CD8-positive, alpha-beta memory T cell (primary cell): ENCODE data around the gene P3H2. TPM values are rescaled to one million over a fixed set of nuclear protein-coding genes. Genes with fewer than 3 reads are reported as not detected.

Source experiments
- CTCF ChIA-PET: fragments of 350-600 bp; sonication (Branson Sonifier 250); formaldehyde crosslinking; loops from one replicate; lab custom pipeline; 2021; ENCODE audit warnings: antibody characterized with exemption; lab: Charles Lee
- POLR2A ChIA-PET: fragments of 350-600 bp; sonication (Branson Sonifier 250); formaldehyde crosslinking; loops from one replicate; lab custom pipeline; 2021; ENCODE audit warnings: antibody characterized with exemption; lab: Charles Lee
- DNase-seq, 5 donors: peaks; one replicate each; pipeline versions ENCODE4 v3.0.0 to v3.0.0-alpha.2; 2020 to 2022; ENCODE audit warnings: mixed read lengths in 1 of 5
- H3K27ac ChIP-seq: one replicate; pipeline ENCODE4 v1.7.0; 2013; ENCODE audit warnings: low read depth, mild to moderate bottlenecking, low read length, moderate library complexity
- H3K27me3 ChIP-seq: 2 replicates; pipeline ENCODE4 v1.7.0; 2013; ENCODE audit warnings: low read length, mild to moderate bottlenecking; ENCODE audit not compliant: insufficient read depth, poor library complexity, severe bottlenecking
- H3K36me3 ChIP-seq: 2 replicates; pipeline ENCODE4 v1.7.0; 2013; ENCODE audit warnings: mild to moderate bottlenecking, low read length, moderate library complexity; ENCODE audit not compliant: insufficient read depth
- H3K4me1 ChIP-seq: 2 replicates; pipeline ENCODE4 v1.7.0; 2013; ENCODE audit warnings: mild to moderate bottlenecking, low read length, moderate library complexity; ENCODE audit not compliant: insufficient read depth
- H3K4me3 ChIP-seq: 2 replicates; pipeline ENCODE4 v1.7.0; 2013; ENCODE audit warnings: mild to moderate bottlenecking, low read length
- H3K9me3 ChIP-seq: 2 replicates; pipeline ENCODE4 v1.7.0; 2013; ENCODE audit warnings: mild to moderate bottlenecking, low read length
- H3K27ac Mint-ChIP-seq, 8 donors: one replicate each; pipeline ENCODE4 v1.8.0; 2020 to 2021; ENCODE audit warnings: mixed read lengths in 8 of 8, mild to moderate bottlenecking in 6 of 8, inconsistent platforms in 3 of 8, moderate library complexity in 3 of 8
- H3K27me3 Mint-ChIP-seq, 2 donors: one replicate each; pipeline ENCODE4 v1.8.0; 2020 to 2021; ENCODE audit warnings: mixed read lengths in 2 of 2, mild to moderate bottlenecking in 1 of 2, moderate library complexity in 1 of 2
- H3K36me3 Mint-ChIP-seq, 3 donors: one replicate each; pipeline ENCODE4 v1.8.0; 2020 to 2021; ENCODE audit warnings: mixed read lengths in 3 of 3, inconsistent platforms in 1 of 3, mild to moderate bottlenecking in 1 of 3
- H3K4me1 Mint-ChIP-seq, 3 donors: one replicate each; pipeline ENCODE4 v1.8.0; 2020 to 2021; ENCODE audit warnings: mixed read lengths in 3 of 3, inconsistent platforms in 1 of 3, mild to moderate bottlenecking in 1 of 3
- H3K4me3 Mint-ChIP-seq, 7 donors: one replicate each; pipeline ENCODE4 v1.8.0; 2020 to 2021; ENCODE audit warnings: mixed read lengths in 7 of 7, mild to moderate bottlenecking in 6 of 7, moderate library complexity in 4 of 7, inconsistent platforms in 2 of 7
- H3K9me3 Mint-ChIP-seq, 5 donors: one replicate each; pipeline ENCODE4 v1.8.0; 2020 to 2022; ENCODE audit warnings: mixed read lengths in 5 of 5, mild to moderate bottlenecking in 3 of 5, moderate library complexity in 2 of 5, inconsistent platforms in 1 of 5
- polyA plus RNA-seq: library from polyadenylated mRNA; unstranded; fragments of 300-500 nt; fragmentation: Illumina TruSeq; gene quantifications from one replicate; pipeline ENCODE4 v1.2.3, GENCODE V29; 2021
- total RNA-seq, 2 experiments: library from RNA; stranded (reverse); gene quantifications; one replicate each; pipeline ENCODE4 v1.2.3, GENCODE V29; 2021

P3H2 gene
- total and polyA plus RNA-seq, 3 experiments from 2014 or later: not detected

DNA sequence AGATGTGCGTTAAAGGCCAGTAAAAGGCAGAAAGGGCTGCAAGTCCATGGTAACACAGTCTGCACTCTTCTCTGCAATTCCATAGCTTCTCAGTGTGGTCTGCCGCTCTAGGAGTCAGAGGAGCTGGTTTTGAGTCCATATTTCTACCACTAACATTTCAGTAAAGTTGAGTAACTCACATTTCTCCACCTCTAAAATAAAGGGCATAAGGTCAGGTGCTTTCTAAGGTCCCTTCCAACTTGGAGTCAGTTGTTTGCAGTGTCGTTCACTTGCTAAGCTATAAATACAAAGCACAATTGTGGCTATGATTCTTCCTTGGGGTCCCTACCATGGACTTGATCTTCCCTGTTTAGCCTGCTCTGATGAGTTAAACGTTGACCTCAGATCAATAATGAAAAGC lies 171.1 kb downstream of the P3H2 start:
- H3K36me3 ChIP-seq: no peaks in the 10 kb centered on the region
- no peak overlapping the region for H3K27ac Mint-ChIP-seq
- POLR2A ChIA-PET: no interaction called here
- peaks cover 6 to 10% of the 10 kb centered on the region in 2 donors for H3K27me3 Mint-ChIP-seq
- H3K4me1 Mint-ChIP-seq: peaks cover 4 to 7% (median 5%) of the 10 kb centered on the region in 3 donors
- no peak overlapping the region for H3K4me3 ChIP-seq
- no peaks in the 10 kb centered on the region for H3K36me3 Mint-ChIP-seq
- H3K4me3 Mint-ChIP-seq: no peak overlapping the region
- no peaks in the 10 kb centered on the region for H3K4me1 ChIP-seq
- CTCF ChIA-PET: interaction anchor here (8.4 kb wide), 1 partner anchor 12 kb away, joined by 44 read pairs; no protein-coding TSS in a partner anchor
- DNase-seq: no peak
- H3K9me3 Mint-ChIP-seq: no peaks in the 10 kb centered on the region
- H3K9me3 ChIP-seq: no peaks in the 10 kb centered on the region
- H3K27me3 ChIP-seq: no peaks in the 10 kb centered on the region
- no peak overlapping the region for H3K27ac ChIP-seq

DNA sequence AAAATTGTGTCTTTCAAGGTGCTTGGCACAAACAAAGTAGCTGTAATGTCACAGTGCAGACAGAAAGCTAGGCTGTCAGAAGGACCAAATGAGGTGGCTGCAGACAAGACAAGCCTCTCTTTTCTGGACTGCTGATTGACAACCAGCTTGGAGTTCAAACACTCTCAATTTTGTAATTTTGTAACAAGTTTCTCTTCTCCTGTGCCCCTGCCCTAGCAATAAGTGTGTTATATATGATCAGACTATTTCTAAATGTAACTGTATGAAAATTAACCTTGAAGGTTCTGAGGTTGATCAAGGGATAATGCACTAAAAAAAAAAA lies 172.0 kb downstream of the P3H2 start:
- Mint-ChIP-seq H3K27me3 (peaks cover 6 to 10% of the 10 kb centered on the region in 2 donors), H3K4me1 (peaks cover 4 to 7% (median 5%) of the 10 kb centered on the region in 3 donors), H3K36me3 (no peaks in the 10 kb centered on the region), H3K27ac (no peak overlapping the region), H3K9me3 (no peaks in the 10 kb centered on the region), H3K4me3 (no peak overlapping the region)
- Histone ChIP-seq H3K36me3 (no peaks in the 10 kb centered on the region), H3K4me3 (no peak overlapping the region), H3K27ac (no peak overlapping the region), H3K9me3 (no peaks in the 10 kb centered on the region), H3K4me1 (no peaks in the 10 kb centered on the region), H3K27me3 (no peaks in the 10 kb centered on the region)
- no peak for DNase-seq
- ChIA-PET POLR2A (no interaction called here), CTCF (interaction anchor here (8.4 kb wide), 1 partner anchor 13 kb away, joined by 44 read pairs; no protein-coding TSS in a partner anchor)

DNA sequence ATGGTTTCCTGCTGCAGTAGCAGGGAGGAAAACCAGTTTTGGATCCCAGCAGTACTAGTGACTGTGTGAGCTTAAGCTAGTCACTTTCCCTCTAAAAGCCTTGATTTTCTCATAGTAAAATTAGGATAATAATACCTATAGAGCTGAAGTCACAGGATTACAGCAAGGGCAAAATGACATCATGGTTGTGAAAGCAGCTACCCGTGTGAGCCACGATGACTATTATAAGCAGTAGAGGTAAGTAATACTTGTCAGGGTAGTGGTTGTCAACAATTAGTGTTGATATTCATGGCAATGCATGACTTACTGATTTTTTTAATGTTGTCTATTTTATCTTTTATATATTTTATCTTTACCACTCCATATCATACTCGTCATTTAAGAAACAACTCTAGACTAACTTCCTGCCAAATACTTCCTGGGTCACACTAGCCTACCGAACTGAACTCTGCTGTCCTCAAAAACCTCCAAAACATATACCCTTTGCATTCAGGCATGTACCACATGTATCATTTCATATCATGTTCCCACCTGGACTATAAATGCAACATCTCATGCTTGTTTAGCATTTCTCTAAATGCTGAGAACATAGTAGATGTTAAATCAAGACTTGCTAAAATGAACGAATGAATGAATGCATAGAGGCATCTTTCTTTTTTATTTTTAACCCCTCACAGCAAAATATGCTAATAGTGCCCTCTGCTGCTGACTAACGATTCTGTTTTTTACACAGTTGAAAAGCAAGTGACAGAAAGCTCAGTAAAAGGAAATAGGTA lies 172.6 kb downstream of the P3H2 start:
- Mint-ChIP-seq H3K27me3 (peaks cover 6 to 9% of the 10 kb centered on the region in 2 donors), H3K4me3 (no peak overlapping the region), H3K27ac (no peak overlapping the region), H3K4me1 (peaks cover 4 to 7% (median 5%) of the 10 kb centered on the region in 3 donors), H3K36me3 (no peaks in the 10 kb centered on the region), H3K9me3 (no peaks in the 10 kb centered on the region)
- Histone ChIP-seq H3K36me3 (no peaks in the 10 kb centered on the region), H3K4me3 (no peak overlapping the region), H3K9me3 (no peaks in the 10 kb centered on the region), H3K4me1 (no peaks in the 10 kb centered on the region), H3K27me3 (no peaks in the 10 kb centered on the region), H3K27ac (no peak overlapping the region)
- ChIA-PET POLR2A (no interaction called here), CTCF (interaction anchor here (8.4 kb wide), 1 partner anchor 13 kb away, joined by 44 read pairs; no protein-coding TSS in a partner anchor)
- no peak for DNase-seq

DNA sequence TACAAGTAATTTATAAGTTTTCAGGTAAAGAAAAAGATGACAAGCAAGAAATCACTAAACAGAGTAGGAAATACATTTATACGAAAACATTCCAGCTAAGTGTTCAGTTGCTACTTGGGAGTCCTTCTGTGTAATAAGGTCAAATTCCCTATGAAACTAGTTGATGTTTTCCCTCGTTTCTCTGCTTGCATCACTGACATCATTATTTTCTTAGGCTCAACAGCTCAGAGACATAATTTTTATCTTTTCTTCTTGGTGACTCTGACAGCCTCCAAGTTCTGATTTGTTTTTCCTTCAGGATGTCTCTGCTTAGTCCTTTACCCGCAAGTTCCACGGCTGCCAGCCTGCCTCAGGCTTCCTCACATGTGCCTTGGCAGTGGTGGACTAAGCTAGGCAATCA lies 173.6 kb downstream of the P3H2 start:
- DNase-seq: no peak
- H3K4me3 ChIP-seq: no peak overlapping the region
- peaks cover 4 to 7% (median 5%) of the 10 kb centered on the region in 3 donors for H3K4me1 Mint-ChIP-seq
- H3K4me1 ChIP-seq: no peaks in the 10 kb centered on the region
- H3K27me3 Mint-ChIP-seq: peaks cover 3 to 4% of the 10 kb centered on the region in 2 donors
- no peaks in the 10 kb centered on the region for H3K9me3 Mint-ChIP-seq
- POLR2A ChIA-PET: no interaction called here
- H3K27me3 ChIP-seq: no peaks in the 10 kb centered on the region
- no peaks in the 10 kb centered on the region for H3K36me3 Mint-ChIP-seq
- no peaks in the 10 kb centered on the region for H3K36me3 ChIP-seq
- CTCF ChIA-PET: interaction anchor here (8.4 kb wide), 1 partner anchor 14 kb away, joined by 44 read pairs; no protein-coding TSS in a partner anchor
- no peak overlapping the region for H3K27ac Mint-ChIP-seq
- H3K27ac ChIP-seq: no peak overlapping the region
- no peaks in the 10 kb centered on the region for H3K9me3 ChIP-seq
- no peak overlapping the region for H3K4me3 Mint-ChIP-seq

DNA sequence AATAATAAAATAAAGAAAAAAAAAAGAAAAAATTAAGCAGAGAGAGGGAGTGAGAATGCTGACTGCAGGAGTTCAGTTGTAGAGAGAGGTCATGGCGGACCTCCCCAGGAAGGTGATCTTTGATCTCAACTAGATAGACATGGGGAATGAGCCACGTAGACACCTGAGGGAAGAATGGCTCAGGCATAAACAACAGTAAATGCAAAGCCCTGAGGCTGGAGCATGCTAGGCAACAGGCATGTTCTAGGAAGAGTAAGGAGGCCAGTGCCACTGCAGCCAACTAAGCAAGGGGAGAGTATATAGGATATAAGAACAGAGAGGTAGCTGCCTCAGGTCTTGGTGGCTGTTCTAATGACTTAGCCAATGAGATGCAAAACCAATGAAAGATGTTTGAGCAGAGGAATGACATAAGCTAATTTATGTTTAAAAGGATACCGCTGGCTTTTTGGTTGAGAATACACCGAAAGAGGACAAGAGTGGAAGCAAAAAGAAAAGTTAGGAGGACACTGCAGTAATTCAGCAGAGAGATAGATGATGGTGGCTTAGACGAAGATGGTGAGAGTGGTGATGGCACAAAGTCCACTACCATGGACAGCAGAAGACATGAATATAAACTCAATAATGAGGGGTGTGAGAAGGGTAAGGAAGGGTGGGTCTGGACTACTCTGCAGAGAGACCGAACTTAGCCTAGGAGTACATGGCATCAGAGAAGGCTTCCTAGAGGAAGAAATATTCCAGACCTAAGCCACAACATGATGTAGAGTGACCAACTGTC lies 174.6 kb downstream of the P3H2 start:
- no peak overlapping the region for H3K27ac Mint-ChIP-seq
- Histone ChIP-seq H3K9me3 (no peaks in the 10 kb centered on the region), H3K27ac (no peak overlapping the region), H3K4me3 (no peak overlapping the region), H3K4me1 (no peaks in the 10 kb centered on the region), H3K36me3 (no peaks in the 10 kb centered on the region), H3K27me3 (no peaks in the 10 kb centered on the region)
- H3K4me1 Mint-ChIP-seq: peaks cover 4 to 7% (median 5%) of the 10 kb centered on the region in 3 donors
- ChIA-PET POLR2A (no interaction called here), CTCF (interaction anchor here (8.4 kb wide), 1 partner anchor 15 kb away, joined by 44 read pairs; no protein-coding TSS in a partner anchor)
- DNase-seq: no peak
- no peak overlapping the region for H3K4me3 Mint-ChIP-seq
- peaks cover 0 to 4% of the 10 kb centered on the region in 2 donors for H3K27me3 Mint-ChIP-seq
- H3K36me3 Mint-ChIP-seq: no peaks in the 10 kb centered on the region
- H3K9me3 Mint-ChIP-seq: no peaks in the 10 kb centered on the region

DNA sequence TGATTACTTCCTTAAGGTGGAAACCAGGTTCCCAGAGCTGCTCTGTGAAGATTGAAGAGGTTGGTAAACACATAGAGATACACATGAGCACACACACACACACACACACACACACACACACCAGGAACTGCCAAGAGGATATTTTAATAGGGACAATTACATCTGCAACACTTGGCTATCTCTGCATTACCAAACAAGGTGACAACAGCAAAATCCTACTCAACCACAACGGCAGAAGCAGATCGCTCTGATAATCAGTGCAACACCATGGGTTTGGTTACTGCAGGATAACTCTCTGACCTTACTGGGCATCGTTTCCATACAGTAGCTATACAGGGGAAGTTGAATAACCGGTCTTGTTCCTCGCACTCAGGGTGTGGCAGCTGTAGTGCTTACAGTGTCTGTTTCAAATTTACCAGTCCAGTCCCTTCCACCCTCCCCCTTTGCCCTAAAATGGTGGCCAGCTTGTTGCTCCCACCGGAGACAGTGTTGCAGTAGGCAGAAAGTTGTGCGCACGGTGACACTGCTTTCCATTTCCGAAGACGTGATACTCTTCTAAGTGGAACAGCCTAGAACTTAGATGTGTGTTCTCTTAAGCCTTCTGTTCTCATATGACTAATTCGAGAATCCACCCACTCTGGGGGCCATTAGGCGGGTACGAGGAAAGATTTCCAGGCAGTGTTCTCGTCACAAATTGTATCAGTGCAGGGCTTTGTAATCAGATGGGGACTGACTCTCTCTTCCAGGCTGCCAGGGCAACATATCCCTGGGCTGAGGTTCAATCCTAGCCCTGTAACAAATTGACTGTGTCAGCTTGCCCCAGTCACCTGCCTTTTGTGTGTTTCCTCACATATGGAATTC lies 176.2 kb downstream of the P3H2 start:
- ChIA-PET CTCF (interaction anchor here (1.3 kb wide), 1 partner anchor 17 kb away, joined by 3 read pairs; no protein-coding TSS in a partner anchor), POLR2A (no interaction called here)
- H3K36me3 Mint-ChIP-seq: no peaks in the 10 kb centered on the region
- H3K9me3 ChIP-seq: no peaks in the 10 kb centered on the region
- peaks cover 0 to 4% of the 10 kb centered on the region in 2 donors for H3K27me3 Mint-ChIP-seq
- no peak for DNase-seq
- H3K4me3 ChIP-seq: no peak overlapping the region
- H3K4me3 Mint-ChIP-seq: no peak overlapping the region
- H3K9me3 Mint-ChIP-seq: no peaks in the 10 kb centered on the region
- no peaks in the 10 kb centered on the region for H3K4me1 ChIP-seq
- peaks cover 4 to 7% (median 5%) of the 10 kb centered on the region in 3 donors for H3K4me1 Mint-ChIP-seq
- no peaks in the 10 kb centered on the region for H3K27me3 ChIP-seq
- no peak overlapping the region for H3K27ac Mint-ChIP-seq
- no peak overlapping the region for H3K27ac ChIP-seq
- H3K36me3 ChIP-seq: no peaks in the 10 kb centered on the region

DNA sequence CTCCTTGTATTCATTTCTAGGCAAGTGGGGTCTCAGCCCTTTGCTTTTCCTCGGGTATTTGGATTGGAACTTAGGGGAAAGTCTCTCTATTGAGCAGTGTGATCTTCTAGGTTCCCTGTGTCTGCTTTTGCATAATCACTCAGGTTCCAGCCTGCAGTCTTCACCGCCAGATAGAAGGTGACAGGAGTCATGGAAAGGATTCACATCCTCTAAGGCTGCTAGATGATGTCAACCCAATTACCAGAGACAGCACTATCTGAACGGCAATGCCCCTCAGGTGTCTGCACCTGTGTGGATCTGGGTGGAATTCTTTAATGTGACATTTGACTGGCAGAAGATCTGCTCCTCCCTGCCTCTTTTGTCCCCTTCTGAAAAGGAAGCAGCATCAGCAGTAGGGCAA lies 177.7 kb downstream of the P3H2 start:
- no peak overlapping the region for H3K4me3 ChIP-seq
- Mint-ChIP-seq H3K27ac (no peak overlapping the region), H3K27me3 (peaks cover 0 to 4% of the 10 kb centered on the region in 2 donors), H3K9me3 (no peaks in the 10 kb centered on the region), H3K4me1 (no peaks in the 10 kb centered on the region), H3K36me3 (no peaks in the 10 kb centered on the region), H3K4me3 (no peak overlapping the region)
- no peak for DNase-seq
- no peak overlapping the region for H3K27ac ChIP-seq
- H3K9me3 ChIP-seq: no peaks in the 10 kb centered on the region
- H3K36me3 ChIP-seq: no peaks in the 10 kb centered on the region
- no peaks in the 10 kb centered on the region for H3K27me3 ChIP-seq
- CTCF ChIA-PET: interaction anchor here (1.3 kb wide), 1 partner anchor 18 kb away, joined by 3 read pairs; no protein-coding TSS in a partner anchor
- POLR2A ChIA-PET: no interaction called here
- H3K4me1 ChIP-seq: no peaks in the 10 kb centered on the region
